ENCODE results near the gene FAM240A. TPM values are rescaled to one million over a fixed set of nuclear protein-coding genes. Genes with fewer than 3 reads are reported as not detected.

FAM240A gene
- total and polyA plus RNA-seq, 8 donors: not detected

DNA sequence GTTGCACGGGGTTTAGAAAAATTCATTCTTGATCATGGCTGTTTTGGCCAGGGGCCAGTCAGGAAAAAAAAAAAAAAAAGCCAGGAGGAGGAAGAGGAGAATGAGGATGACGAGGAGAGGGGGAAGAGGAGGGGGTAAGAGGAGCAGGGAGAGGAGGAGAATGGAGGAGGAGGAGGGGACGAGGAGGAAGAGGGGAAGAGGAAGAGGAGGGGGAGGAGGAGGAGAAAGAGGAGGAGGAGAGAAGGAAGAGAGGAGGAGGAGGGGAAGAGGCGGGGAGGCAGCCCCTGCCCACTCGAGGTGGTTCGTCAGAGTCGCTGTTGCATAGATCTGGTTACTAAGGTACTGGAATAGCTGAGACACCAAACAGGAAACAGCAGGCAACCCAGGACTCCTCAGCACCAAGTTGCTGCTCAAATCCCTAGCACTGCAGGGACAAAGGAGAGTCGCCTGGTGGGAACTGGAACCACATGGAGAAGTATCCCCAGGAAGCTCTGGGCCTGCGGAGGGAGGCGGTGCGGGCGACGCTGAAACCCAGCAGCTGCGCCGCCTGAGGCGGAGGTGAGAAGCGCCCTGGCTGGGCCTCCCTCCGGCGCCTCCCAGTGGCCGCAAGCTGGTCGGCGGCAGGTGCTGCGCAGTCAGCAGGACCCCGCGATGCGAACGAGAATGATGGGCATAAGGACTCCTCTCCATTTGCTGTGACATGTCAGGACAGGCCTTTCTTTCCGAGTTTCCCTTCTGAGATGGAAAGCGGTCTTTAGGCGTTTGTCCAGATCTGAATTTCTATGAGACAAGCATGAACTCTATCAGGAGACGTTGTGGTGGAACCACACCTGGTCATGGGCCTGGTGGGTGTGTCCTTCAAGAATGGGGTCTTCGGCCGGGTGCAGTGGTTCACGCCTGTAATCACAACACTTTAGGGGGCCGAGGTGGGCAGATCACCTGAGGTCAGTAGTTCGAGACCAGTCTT, 17.5 kb downstream of the FAM240A start:
- FAIRE-seq (no peak), DNase-seq (peak; percentile 72 to 94 (median 84)), ATAC-seq (peak; percentile 98 to 100 (median 99))
- H3K27me3 ChIP-seq: no peaks in the 10 kb centered on the region
- WGBS, 2 donors: 16% methylated on average over 36 of the region's 36 CpGs
- no peaks in the 10 kb centered on the region for H3K36me3 ChIP-seq
- intact Hi-C loops (cut with DNase I): loop anchor here in 2 of 3 donors (2.0 to 10.0 kb wide), 3 partner anchors 125 to 148 kb away; no protein-coding TSS in a partner anchor
- peak overlapping the region in 2 of 4 donors; percentile 33 to 43 for H3K27ac ChIP-seq
- H3K9me3 ChIP-seq: no peaks in the 10 kb centered on the region
- H3K4me3 ChIP-seq: peak overlapping the region in 1 of 4 donors; percentile 20
- H3K4me1 ChIP-seq: peaks cover 0 to 3% (median 0%) of the 10 kb centered on the region in 3 donors
- TF ChIP-seq, protein P1, sequence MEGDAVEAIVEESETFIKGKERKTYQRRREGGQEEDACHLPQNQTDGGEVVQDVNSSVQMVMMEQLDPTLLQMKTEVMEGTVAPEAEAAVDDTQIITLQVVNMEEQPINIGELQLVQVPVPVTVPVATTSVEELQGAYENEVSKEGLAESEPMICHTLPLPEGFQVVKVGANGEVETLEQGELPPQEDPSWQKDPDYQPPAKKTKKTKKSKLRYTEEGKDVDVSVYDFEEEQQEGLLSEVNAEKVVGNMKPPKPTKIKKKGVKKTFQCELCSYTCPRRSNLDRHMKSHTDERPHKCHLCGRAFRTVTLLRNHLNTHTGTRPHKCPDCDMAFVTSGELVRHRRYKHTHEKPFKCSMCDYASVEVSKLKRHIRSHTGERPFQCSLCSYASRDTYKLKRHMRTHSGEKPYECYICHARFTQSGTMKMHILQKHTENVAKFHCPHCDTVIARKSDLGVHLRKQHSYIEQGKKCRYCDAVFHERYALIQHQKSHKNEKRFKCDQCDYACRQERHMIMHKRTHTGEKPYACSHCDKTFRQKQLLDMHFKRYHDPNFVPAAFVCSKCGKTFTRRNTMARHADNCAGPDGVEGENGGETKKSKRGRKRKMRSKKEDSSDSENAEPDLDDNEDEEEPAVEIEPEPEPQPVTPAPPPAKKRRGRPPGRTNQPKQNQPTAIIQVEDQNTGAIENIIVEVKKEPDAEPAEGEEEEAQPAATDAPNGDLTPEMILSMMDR (IDR thresholded peaks at IDR 0.05): peak; percentile 80 to 99 (median 96)

- FAIRE-seq (no peak), ATAC-seq (peak in 1 of 4 donors; percentile 8), DNase-seq (no peak)
- H3K27me3 ChIP-seq: no peaks in the 10 kb centered on the region
- no peaks in the 10 kb centered on the region for H3K9me3 ChIP-seq
- TF ChIP-seq, protein P1 (IDR thresholded peaks at IDR 0.05): no peak
- H3K36me3 ChIP-seq: no peaks in the 10 kb centered on the region
- 54 to 57% methylated on average over 1 of the region's 1 CpG for WGBS, 2 donors
- no peak overlapping the region for H3K27ac ChIP-seq
- peaks cover 0 to 3% (median 0%) of the 10 kb centered on the region in 3 donors for H3K4me1 ChIP-seq
- no peak overlapping the region for H3K4me3 ChIP-seq
- intact Hi-C loops (cut with DNase I): no loop called here
Measured at GRCh38 chr3:46632792-46633191, 20.5 kb downstream of the FAM240A start.

DNA sequence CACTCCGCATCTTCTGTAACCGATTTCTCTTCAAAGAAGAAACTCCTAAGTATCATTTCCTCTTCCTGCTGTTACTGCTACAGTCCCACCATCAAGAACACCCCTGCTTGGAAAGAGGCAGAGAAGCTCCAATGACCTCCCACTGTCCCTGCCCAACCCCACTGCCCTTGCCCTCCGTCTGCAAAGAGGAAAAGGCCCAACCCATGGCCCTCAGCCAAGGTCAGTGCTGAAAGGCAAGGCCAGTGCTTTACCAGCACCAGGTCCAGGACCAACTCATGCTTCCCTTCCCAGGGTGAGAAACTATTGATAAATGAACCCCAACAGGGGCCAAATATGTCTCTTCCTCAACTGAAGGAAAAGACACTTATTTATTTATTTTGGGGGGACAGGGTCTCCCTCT, 22.5 kb downstream of the FAM240A start:
- TF ChIP-seq, protein P1 (IDR thresholded peaks at IDR 0.05): no peak
- no peaks in the 10 kb centered on the region for H3K36me3 ChIP-seq
- WGBS, 2 donors: 62 to 67% methylated on average over 3 of the region's 3 CpGs
- FAIRE-seq (no peak), DNase-seq (no peak), ATAC-seq (no peak)
- no peak overlapping the region for H3K4me3 ChIP-seq
- H3K4me1 ChIP-seq: peaks cover 0 to 3% (median 0%) of the 10 kb centered on the region in 3 donors
- no peak overlapping the region for H3K27ac ChIP-seq
- no peaks in the 10 kb centered on the region for H3K9me3 ChIP-seq
- no peaks in the 10 kb centered on the region for H3K27me3 ChIP-seq
- intact Hi-C loops (cut with DNase I): no loop called here

DNA sequence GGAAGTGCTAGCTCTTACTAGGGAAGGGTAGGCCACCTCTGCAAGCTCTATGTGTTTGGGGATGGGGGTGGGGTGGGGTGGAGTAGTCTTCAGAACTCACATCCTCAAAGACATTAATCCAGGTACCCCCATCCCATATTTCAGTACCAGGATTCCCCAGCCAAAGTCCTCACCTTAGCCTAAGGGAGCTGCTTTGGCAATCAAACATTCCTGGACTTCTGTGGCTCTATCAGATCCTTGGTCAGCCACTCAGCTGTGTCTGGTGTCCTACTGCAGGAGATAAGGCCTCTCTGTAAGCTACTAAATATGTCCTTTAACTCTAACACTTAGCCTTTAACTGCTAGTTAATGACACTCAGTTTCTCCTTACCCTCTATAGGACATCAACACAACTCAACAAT, 26.9 kb downstream of the FAM240A start:
- no peak for ATAC-seq
- Histone ChIP-seq H3K4me1 (no peaks in the 10 kb centered on the region), H3K36me3 (no peaks in the 10 kb centered on the region), H3K4me3 (no peak overlapping the region), H3K27ac (no peak overlapping the region), H3K27me3 (no peaks in the 10 kb centered on the region), H3K9me3 (no peaks in the 10 kb centered on the region)
- intact Hi-C loops (cut with DNase I): no loop called here
- FAIRE-seq: no peak
- DNase-seq: no peak
- TF ChIP-seq, protein P1 (IDR thresholded peaks at IDR 0.05): no peak

- Histone ChIP-seq H3K27ac (no peak overlapping the region), H3K9me3 (no peaks in the 10 kb centered on the region), H3K27me3 (no peaks in the 10 kb centered on the region), H3K4me3 (no peak overlapping the region), H3K36me3 (no peaks in the 10 kb centered on the region), H3K4me1 (no peaks in the 10 kb centered on the region)
- no peak for FAIRE-seq
- WGBS, 2 donors: 51 to 64% methylated on average over 3 of the region's 3 CpGs
- no peak for ATAC-seq
- TF ChIP-seq, protein P1 (IDR thresholded peaks at IDR 0.05): no peak
- intact Hi-C loops (cut with DNase I): no loop called here
- DNase-seq: no peak
Measured at GRCh38 chr3:46640927-46641326, 28.6 kb downstream of the FAM240A start.
